MM.1S (cell line): ENCODE measurements around the gene SMYD4.

ENCODE experiments used
- CTCF ChIP-seq: fragments of 300-600 bp; sonication (generic); IDR thresholded peaks from 2 replicates; pipeline ENCODE4 v1.5.1; 2016; ENCODE audit warnings: antibody characterized with exemption, low read length, mixed read lengths
- EZH2 ChIP-seq: fragments of 300-600 bp; sonication (generic); optimal IDR thresholded peaks from 2 replicates; pipeline ENCODE3; 2017; ENCODE audit warnings: low read depth, mild to moderate bottlenecking, antibody characterized with exemption, low read length, mixed read lengths
- EZH2phosphoT487 ChIP-seq: fragments of 300-600 bp; sonication (generic); IDR thresholded peaks from 2 replicates; pipeline ENCODE4 v1.6.1; 2018; ENCODE audit warnings: antibody characterized with exemption, low read length

DNA sequence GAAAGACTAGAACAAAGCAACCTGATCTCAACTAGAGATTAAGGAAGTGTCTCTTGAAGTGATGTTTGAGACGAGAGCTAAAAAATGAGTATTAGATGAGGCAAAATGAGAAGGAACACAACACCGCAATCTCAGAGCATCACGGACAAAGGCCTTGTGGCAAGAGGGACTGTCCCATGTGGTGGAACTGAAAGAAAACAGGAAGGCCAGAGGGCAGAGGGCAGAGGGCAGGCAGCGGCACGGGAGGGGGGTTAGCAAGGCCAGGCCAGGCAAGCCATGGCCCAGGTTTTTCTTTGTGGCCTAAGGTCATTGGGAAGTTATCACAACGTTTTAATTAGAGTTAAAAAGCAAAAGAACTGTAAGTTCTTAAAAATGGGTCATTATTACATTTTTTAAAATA, 22.6 kb upstream of the SMYD4 start:
- TF ChIP-seq CTCF (no peak), EZH2phosphoT487 (no peak), EZH2 (no peak)
